Endodermal cell (in vitro differentiated cells): ENCODE results near the gene LDHD. TPM values are rescaled to one million over a fixed set of nuclear protein-coding genes. Genes with fewer than 3 reads are reported as not detected.

Experiments used
- DNase-seq: peaks from one replicate; pipeline ENCODE4 v3.0.0-alpha.2; 2017
- H3K27ac ChIP-seq: 2 replicates; pipeline ENCODE4 v1.5.1; 2013; ENCODE audit warnings: mild to moderate bottlenecking, low read depth, low read length, moderate library complexity
- H3K27me3 ChIP-seq: 2 replicates; pipeline ENCODE4 v1.6.1; 2013; ENCODE audit warnings: mild to moderate bottlenecking, low read length, moderate library complexity; ENCODE audit not compliant: insufficient read depth, control insufficient read depth, poor library complexity, severe bottlenecking
- H3K36me3 ChIP-seq: 2 replicates; pipeline ENCODE4 v1.7.0; 2013; ENCODE audit warnings: mild to moderate bottlenecking, low read length, moderate library complexity; ENCODE audit not compliant: control insufficient read depth, insufficient read depth
- H3K4me1 ChIP-seq: one replicate; pipeline ENCODE4 v1.7.0; 2013; ENCODE audit warnings: low read length; ENCODE audit not compliant: control insufficient read depth, insufficient read depth
- H3K4me3 ChIP-seq: 2 replicates; pipeline ENCODE4 v1.5.1; 2013; ENCODE audit warnings: mild to moderate bottlenecking, low read length, moderate library complexity
- H3K9ac ChIP-seq: 2 replicates; pipeline ENCODE4 v1.6.1; 2013; ENCODE audit warnings: mild to moderate bottlenecking, low read length, moderate library complexity; ENCODE audit not compliant: poor library complexity, severe bottlenecking; ENCODE audit errors: extremely low read depth
- H3K9me3 ChIP-seq: 2 replicates; pipeline ENCODE4 v1.6.1; 2013; ENCODE audit warnings: mild to moderate bottlenecking, low read length, moderate library complexity; ENCODE audit not compliant: control insufficient read depth
- H3K27ac Mint-ChIP-seq: 2 replicates; pipeline ENCODE4 v1.8.0; 2020; ENCODE audit warnings: mixed read lengths
- H3K27me3 Mint-ChIP-seq: 2 replicates; pipeline ENCODE4 v1.8.0; 2021; ENCODE audit warnings: mild to moderate bottlenecking, mixed read lengths; ENCODE audit not compliant: insufficient read depth
- H3K36me3 Mint-ChIP-seq: 2 replicates; pipeline ENCODE4 v1.8.0; 2020; ENCODE audit warnings: low read depth, mixed read lengths
- H3K4me1 Mint-ChIP-seq: 2 replicates; pipeline ENCODE4 v1.8.0; 2020; ENCODE audit warnings: mixed read lengths
- H3K4me3 Mint-ChIP-seq: 2 replicates; pipeline ENCODE4 v1.8.0; 2020; ENCODE audit warnings: mild to moderate bottlenecking, moderate library complexity, mixed read lengths
- H3K9me3 Mint-ChIP-seq: 2 replicates; pipeline ENCODE4 v1.8.0; 2020; ENCODE audit warnings: mild to moderate bottlenecking, mixed read lengths
- CTCF ChIP-seq: fragments of 200-600 bp; sonication (generic); conservative IDR thresholded peaks from 2 replicates; pipeline ENCODE4 v1.5.0; 2021; ENCODE audit warnings: antibody characterized with exemption, mild to moderate bottlenecking
- WGBS, 2 experiments: methylation state at CpG; one replicate each; pipeline versions ENCODE4 v1.1.5 to v1.1.7; 2013; ENCODE audit warnings: missing lambda C conversion rate in 2 of 2, mixed read lengths in 1 of 2; ENCODE audit not compliant: insufficient coverage in 1 of 2, insufficient read length in 1 of 2; 5-methylcytosine and 5-hydroxymethylcytosine counted together
- total RNA-seq, 2 donors: library from RNA; stranded (reverse); fragmentation: NEBNext Ultra II Directional in 1 of 2; extraction: Animal tissue kit (Norgen Biotek cat#: 25700) in 1 of 2; gene quantifications; 2 replicates in 1 of 2; 3 replicates in 1 of 2; pipeline ENCODE4 v1.2.1, GENCODE V29; 2021

LDHD gene
- total RNA-seq, 2 donors from 2014 or later, result 1.4 to 4.3 TPM

- no peak for TF ChIP-seq CTCF
- peaks cover 5% of the 10 kb centered on the region for H3K36me3 ChIP-seq
- Mint-ChIP-seq H3K27me3 (no peaks in the 10 kb centered on the region), H3K4me3 (no peak overlapping the region), H3K9me3 (no peaks in the 10 kb centered on the region), H3K27ac (no peak overlapping the region), H3K36me3 (peaks cover 12% of the 10 kb centered on the region), H3K4me1 (peaks cover 18% of the 10 kb centered on the region)
- H3K4me3 ChIP-seq, result no peak overlapping the region
- 93 to 94% methylated on average over 10 to 12 of the region's 12 CpGs for WGBS, 2 experiments
- H3K27ac ChIP-seq, result no peak overlapping the region
- H3K9ac ChIP-seq, result no peak overlapping the region
- no peak for DNase-seq
- H3K9me3 ChIP-seq, result no peaks in the 10 kb centered on the region
- H3K27me3 ChIP-seq, result no peaks in the 10 kb centered on the region
- H3K4me1 ChIP-seq, result peaks cover 5% of the 10 kb centered on the region
These were observed 41.5 kb downstream of the LDHD start for GRCh38 chr16:75074920-75075687.

- H3K27ac Mint-ChIP-seq, result no peak overlapping the region
- no peaks in the 10 kb centered on the region for H3K9me3 ChIP-seq
- H3K36me3 Mint-ChIP-seq, result peaks cover 12% of the 10 kb centered on the region
- peaks cover 5% of the 10 kb centered on the region for H3K4me1 ChIP-seq
- TF ChIP-seq CTCF, result no peak
- no peak overlapping the region for H3K27ac ChIP-seq
- peaks cover 22% of the 10 kb centered on the region for H3K4me1 Mint-ChIP-seq
- H3K36me3 ChIP-seq, result peaks cover 5% of the 10 kb centered on the region
- no peak overlapping the region for H3K4me3 ChIP-seq
- no peaks in the 10 kb centered on the region for H3K27me3 ChIP-seq
- H3K4me3 Mint-ChIP-seq, result no peak overlapping the region
- no peaks in the 10 kb centered on the region for H3K27me3 Mint-ChIP-seq
- WGBS, 2 experiments, result 95 to 96% methylated on average over 3 of the region's 4 CpGs
- H3K9ac ChIP-seq, result no peak overlapping the region
- H3K9me3 Mint-ChIP-seq, result no peaks in the 10 kb centered on the region
- no peak for DNase-seq
These were observed 42.2 kb downstream of the LDHD start for GRCh38 chr16:75074304-75074793.

- Mint-ChIP-seq H3K27ac (no peak overlapping the region), H3K4me3 (no peak overlapping the region), H3K27me3 (no peaks in the 10 kb centered on the region), H3K9me3 (no peaks in the 10 kb centered on the region), H3K4me1 (peaks cover 22% of the 10 kb centered on the region), H3K36me3 (peaks cover 10% of the 10 kb centered on the region)
- peaks cover 3% of the 10 kb centered on the region for H3K36me3 ChIP-seq
- peaks cover 5% of the 10 kb centered on the region for H3K4me1 ChIP-seq
- TF ChIP-seq CTCF, result no peak
- no peak overlapping the region for H3K4me3 ChIP-seq
- no peak overlapping the region for H3K9ac ChIP-seq
- WGBS, 2 experiments, result 78 to 85% methylated on average over 16 to 20 of the region's 20 CpGs
- H3K27me3 ChIP-seq, result no peaks in the 10 kb centered on the region
- DNase-seq, result no peak
- H3K27ac ChIP-seq, result peak overlapping the region; percentile 22
- H3K9me3 ChIP-seq, result no peaks in the 10 kb centered on the region
These were observed 42.9 kb downstream of the LDHD start for GRCh38 chr16:75073545-75074303.
